Fibroblast of lung (primary cell): ENCODE data around the gene KRT6C. TPM values are rescaled to one million over a fixed set of nuclear protein-coding genes. Genes with fewer than 3 reads are reported as not detected.

Source experiments
- DNase-seq, 2 donors: peaks; one replicate each; pipeline versions ENCODE4 v3.0.0 to v3.0.0-alpha.2; 2010; ENCODE audit warnings: low read depth in 2 of 2
- H2AFZ ChIP-seq: 2 replicates; pipeline ENCODE4 v1.5.1; 2012; ENCODE audit warnings: low read length, control low read depth, inconsistent platforms
- H3K27ac ChIP-seq: 2 replicates; pipeline ENCODE4 v1.5.1; 2011; ENCODE audit warnings: low read length, control low read depth; ENCODE audit not compliant: insufficient read depth
- H3K27me3 ChIP-seq: 2 replicates; pipeline ENCODE4 v1.5.1; 2011; ENCODE audit warnings: mild to moderate bottlenecking, low read length; ENCODE audit not compliant: control insufficient read depth, insufficient read depth
- H3K36me3 ChIP-seq: 2 replicates; pipeline ENCODE4 v1.5.1; 2011; ENCODE audit warnings: low read length; ENCODE audit not compliant: control insufficient read depth, insufficient read depth
- H3K4me1 ChIP-seq: 2 replicates; pipeline ENCODE4 v1.5.1; 2011; ENCODE audit warnings: low read length; ENCODE audit not compliant: control insufficient read depth, insufficient read depth; ENCODE audit errors: extremely low read depth
- H3K4me2 ChIP-seq: 2 replicates; pipeline ENCODE4 v1.5.1; 2011; ENCODE audit warnings: low read length, control low read depth; ENCODE audit not compliant: insufficient read depth; ENCODE audit errors: extremely low read depth
- H3K4me3 ChIP-seq, 4 experiments: fragments of 200-600 bp in 1 of 4; sonication (generic) in 1 of 4; replicated peaks in 1 of 4; 2 replicates each; pipeline ENCODE4 v1.5.1; 2011 to 2016; ENCODE audit warnings: low read length in 4 of 4, low read depth in 3 of 4, mild to moderate bottlenecking in 3 of 4, control low read depth in 2 of 4, inconsistent platforms in 1 of 4, mixed read lengths in 1 of 4; ENCODE audit not compliant: insufficient read depth in 1 of 4; ENCODE audit errors: control extremely low read depth in 1 of 4
- H3K79me2 ChIP-seq: 2 replicates; pipeline ENCODE4 v1.5.1; 2012; ENCODE audit warnings: mild to moderate bottlenecking, low read length, inconsistent platforms; ENCODE audit not compliant: control insufficient read depth, insufficient read depth
- H3K9ac ChIP-seq: 2 replicates; pipeline ENCODE4 v1.5.1; 2011; ENCODE audit warnings: mild to moderate bottlenecking, low read length, control low read depth; ENCODE audit not compliant: insufficient read depth
- H3K9me3 ChIP-seq: 2 replicates; pipeline ENCODE4 v1.5.1; 2012; ENCODE audit warnings: low read depth, low read length; ENCODE audit not compliant: control insufficient read depth, insufficient read depth
- H4K20me1 ChIP-seq: 2 replicates; pipeline ENCODE4 v1.5.1; 2011; ENCODE audit warnings: low read length; ENCODE audit not compliant: control insufficient read depth, insufficient read depth; ENCODE audit errors: extremely low read depth
- EZH2 ChIP-seq: IDR thresholded peaks from 2 replicates; pipeline ENCODE4 v1.5.1; 2012; ENCODE audit warnings: low read length, control low read depth, mild to moderate bottlenecking; ENCODE audit errors: missing control alignments
- polyA plus RNA-seq, 2 donors: library from polyadenylated mRNA; depleted of rRNA in 1 of 2; stranded (reverse) in 1 of 2; unstranded in 1 of 2; fragments of >200 nt; gene quantifications; 2 replicates each; pipeline ENCODE4 v1.2.1, GENCODE V29; 2011 to 2012; ENCODE audit warnings: missing spikeins in 1 of 2
- total RNA-seq: library from RNA; depleted of rRNA; stranded (reverse); fragments of >200 nt; gene quantifications from 2 replicates; pipeline ENCODE4 v1.2.1, GENCODE V29; 2014
- TF ChIP-seq, protein P1 (sequence below), 2 donors: IDR thresholded peaks in 1 of 2; conservative IDR thresholded peaks in 1 of 2; 1 replicate in 1 of 2; 2 replicates in 1 of 2; pipeline ENCODE4 v1.5.1; 2011 to 2012; ENCODE audit warnings: low read length in 2 of 2, control low read depth in 1 of 2, inconsistent platforms in 1 of 2, low read depth in 1 of 2, mild to moderate bottlenecking in 1 of 2

Gene KRT6C
- total and polyA plus RNA-seq, 2 donors (not counting 1 experiment from before 2014, with no cell fraction given), result not detected

DNA sequence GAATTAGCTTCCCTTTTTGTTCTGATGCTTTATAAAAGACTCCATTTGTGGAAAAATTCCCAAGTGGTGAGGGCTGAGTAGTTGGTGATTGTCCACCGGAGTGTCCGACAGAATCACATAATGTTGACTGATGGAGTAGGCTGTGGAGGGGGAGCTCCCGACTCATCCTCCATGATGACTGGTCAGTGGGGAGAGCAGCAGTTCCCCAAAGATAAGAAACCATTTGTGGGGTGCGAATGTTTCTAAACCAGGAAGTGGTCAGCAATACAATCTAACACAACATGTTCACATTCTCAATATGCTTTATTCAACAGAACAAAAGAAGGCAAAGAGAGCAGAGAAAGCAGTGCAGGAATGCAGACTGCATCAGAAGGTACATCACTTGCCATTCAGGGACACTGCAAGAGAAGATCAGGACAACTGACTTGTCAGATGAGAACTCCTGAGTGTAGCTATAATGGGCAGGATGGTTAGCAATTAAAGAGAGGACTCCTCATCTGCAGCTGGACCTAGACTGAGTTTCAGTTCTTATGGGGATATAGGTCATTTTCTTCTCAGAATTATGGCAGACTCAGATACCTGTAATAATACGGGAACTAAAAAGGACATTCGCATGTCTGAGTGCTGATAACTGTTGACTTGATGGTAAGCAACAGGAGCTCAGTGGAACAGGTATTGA, 27.1 kb downstream of the KRT6C start:
- Histone ChIP-seq H3K36me3 (no peaks in the 10 kb centered on the region), H3K4me2 (no peak overlapping the region), H3K4me3 (no peak overlapping the region), H3K79me2 (no peaks in the 10 kb centered on the region), H3K27me3 (peaks cover 2% of the 10 kb centered on the region), H2AFZ (no peak overlapping the region), H3K27ac (no peak overlapping the region), H3K9me3 (no peaks in the 10 kb centered on the region), H3K9ac (no peak overlapping the region), H4K20me1 (no peaks in the 10 kb centered on the region), H3K4me1 (no peaks in the 10 kb centered on the region)
- TF ChIP-seq EZH2, result no peak
- TF ChIP-seq, protein P1, sequence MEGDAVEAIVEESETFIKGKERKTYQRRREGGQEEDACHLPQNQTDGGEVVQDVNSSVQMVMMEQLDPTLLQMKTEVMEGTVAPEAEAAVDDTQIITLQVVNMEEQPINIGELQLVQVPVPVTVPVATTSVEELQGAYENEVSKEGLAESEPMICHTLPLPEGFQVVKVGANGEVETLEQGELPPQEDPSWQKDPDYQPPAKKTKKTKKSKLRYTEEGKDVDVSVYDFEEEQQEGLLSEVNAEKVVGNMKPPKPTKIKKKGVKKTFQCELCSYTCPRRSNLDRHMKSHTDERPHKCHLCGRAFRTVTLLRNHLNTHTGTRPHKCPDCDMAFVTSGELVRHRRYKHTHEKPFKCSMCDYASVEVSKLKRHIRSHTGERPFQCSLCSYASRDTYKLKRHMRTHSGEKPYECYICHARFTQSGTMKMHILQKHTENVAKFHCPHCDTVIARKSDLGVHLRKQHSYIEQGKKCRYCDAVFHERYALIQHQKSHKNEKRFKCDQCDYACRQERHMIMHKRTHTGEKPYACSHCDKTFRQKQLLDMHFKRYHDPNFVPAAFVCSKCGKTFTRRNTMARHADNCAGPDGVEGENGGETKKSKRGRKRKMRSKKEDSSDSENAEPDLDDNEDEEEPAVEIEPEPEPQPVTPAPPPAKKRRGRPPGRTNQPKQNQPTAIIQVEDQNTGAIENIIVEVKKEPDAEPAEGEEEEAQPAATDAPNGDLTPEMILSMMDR (conservative IDR thresholded peaks at IDR 0.05 in 1 of 2, IDR thresholded peaks at IDR 0.05 in 1 of 2; ENCODE audit: low read depth in 1 of 2, low read length in 2 of 2), result no peak
- DNase-seq, result peak in 1 of 2 donors; percentile 30

DNA sequence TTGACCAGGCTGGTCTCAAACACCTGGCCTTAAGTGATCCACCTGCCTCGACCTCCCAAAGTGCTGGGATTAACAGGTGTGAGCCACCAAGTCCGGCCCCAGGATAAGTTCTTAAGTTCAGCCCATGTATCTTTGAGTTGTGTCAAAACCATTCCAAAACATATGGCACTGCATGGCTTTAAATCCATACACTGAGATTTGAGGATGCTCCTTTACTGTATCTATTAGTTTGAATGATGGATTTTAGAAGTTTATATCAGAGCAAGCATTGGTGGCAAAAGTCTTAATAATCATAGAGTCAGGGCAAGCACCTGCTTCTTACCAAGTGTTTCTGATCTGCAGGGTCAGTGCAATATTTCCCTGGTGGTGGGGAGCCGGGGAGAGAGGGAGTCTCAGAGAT, 27.7 kb downstream of the KRT6C start:
- H3K36me3 ChIP-seq, result no peaks in the 10 kb centered on the region
- H2AFZ ChIP-seq, result no peak overlapping the region
- no peak for DNase-seq
- TF ChIP-seq EZH2, result no peak
- TF ChIP-seq, protein P1 (conservative IDR thresholded peaks at IDR 0.05 in 1 of 2, IDR thresholded peaks at IDR 0.05 in 1 of 2; ENCODE audit: low read depth in 1 of 2, low read length in 2 of 2), result no peak
- no peaks in the 10 kb centered on the region for H4K20me1 ChIP-seq
- H3K9me3 ChIP-seq, result no peaks in the 10 kb centered on the region
- H3K9ac ChIP-seq, result no peak overlapping the region
- no peak overlapping the region for H3K4me3 ChIP-seq
- H3K4me2 ChIP-seq, result no peak overlapping the region
- H3K27me3 ChIP-seq, result peaks cover 2% of the 10 kb centered on the region
- H3K27ac ChIP-seq, result no peak overlapping the region
- H3K79me2 ChIP-seq, result no peaks in the 10 kb centered on the region
- H3K4me1 ChIP-seq, result no peaks in the 10 kb centered on the region

DNA sequence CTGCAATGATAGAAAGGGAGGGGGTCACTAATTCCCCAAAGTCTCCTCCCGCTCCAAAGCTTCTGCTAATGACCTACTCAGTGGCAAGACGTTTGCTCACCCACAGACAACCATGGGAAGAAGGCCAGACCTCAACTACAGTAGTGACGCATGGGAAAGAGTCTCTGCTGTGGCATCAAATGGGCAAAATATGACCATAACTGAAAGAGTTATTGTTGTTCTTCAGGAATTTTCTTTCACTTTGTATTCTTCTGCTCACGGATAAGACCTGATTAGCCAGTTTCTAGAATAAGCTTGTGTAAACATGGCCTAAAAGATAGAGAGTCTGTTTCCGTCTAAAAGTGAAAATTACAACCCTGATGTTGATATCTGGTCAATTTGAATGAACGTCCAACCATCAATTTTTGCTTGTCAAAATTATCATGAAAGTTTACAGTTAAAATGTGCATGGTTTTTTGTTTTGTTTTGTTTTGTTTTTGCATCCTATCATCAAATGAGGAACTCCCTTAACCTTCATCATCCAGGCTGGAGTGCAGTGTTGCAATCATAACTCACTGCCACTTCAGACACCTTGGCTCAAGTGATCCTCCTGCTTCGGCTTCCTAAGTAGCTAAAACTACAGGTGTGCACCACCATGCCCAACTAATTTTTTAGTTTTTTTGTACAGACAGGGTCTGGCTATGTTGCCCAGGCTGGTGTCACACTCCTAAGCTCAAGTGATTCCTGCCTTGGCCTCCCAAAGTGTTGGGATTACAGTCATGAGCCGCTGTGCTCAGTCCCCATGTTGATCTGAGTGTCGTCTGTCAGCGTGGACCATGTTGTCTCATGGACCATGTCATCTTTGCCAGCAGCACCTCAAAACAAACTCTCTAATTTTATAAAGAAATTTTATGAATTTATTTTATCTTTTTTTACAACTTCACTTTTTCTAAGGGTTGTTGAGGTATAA, 28.7 kb downstream of the KRT6C start:
- no peak overlapping the region for H3K4me3 ChIP-seq
- no peaks in the 10 kb centered on the region for H3K9me3 ChIP-seq
- no peak overlapping the region for H3K9ac ChIP-seq
- no peaks in the 10 kb centered on the region for H3K79me2 ChIP-seq
- H3K4me1 ChIP-seq, result no peaks in the 10 kb centered on the region
- TF ChIP-seq EZH2, result no peak
- TF ChIP-seq, protein P1 (conservative IDR thresholded peaks at IDR 0.05 in 1 of 2, IDR thresholded peaks at IDR 0.05 in 1 of 2; ENCODE audit: low read depth in 1 of 2, low read length in 2 of 2), result no peak
- H3K27ac ChIP-seq, result no peak overlapping the region
- H2AFZ ChIP-seq, result no peak overlapping the region
- no peaks in the 10 kb centered on the region for H4K20me1 ChIP-seq
- no peaks in the 10 kb centered on the region for H3K36me3 ChIP-seq
- no peak overlapping the region for H3K4me2 ChIP-seq
- no peaks in the 10 kb centered on the region for H3K27me3 ChIP-seq
- DNase-seq, result peak in 1 of 2 donors; percentile 66
